GM18498 (cell line): ENCODE measurements around the gene TNNT3.

Experiments used
- ATAC-seq: cut with Tn5 transposase; IDR thresholded peaks from one replicate; pipeline ENCODE4 v1.9.1; 2021; ENCODE audit warnings: mild to moderate bottlenecking, moderate library complexity; ENCODE audit not compliant: unreplicated experiment

The TNNT3 gene

DNA sequence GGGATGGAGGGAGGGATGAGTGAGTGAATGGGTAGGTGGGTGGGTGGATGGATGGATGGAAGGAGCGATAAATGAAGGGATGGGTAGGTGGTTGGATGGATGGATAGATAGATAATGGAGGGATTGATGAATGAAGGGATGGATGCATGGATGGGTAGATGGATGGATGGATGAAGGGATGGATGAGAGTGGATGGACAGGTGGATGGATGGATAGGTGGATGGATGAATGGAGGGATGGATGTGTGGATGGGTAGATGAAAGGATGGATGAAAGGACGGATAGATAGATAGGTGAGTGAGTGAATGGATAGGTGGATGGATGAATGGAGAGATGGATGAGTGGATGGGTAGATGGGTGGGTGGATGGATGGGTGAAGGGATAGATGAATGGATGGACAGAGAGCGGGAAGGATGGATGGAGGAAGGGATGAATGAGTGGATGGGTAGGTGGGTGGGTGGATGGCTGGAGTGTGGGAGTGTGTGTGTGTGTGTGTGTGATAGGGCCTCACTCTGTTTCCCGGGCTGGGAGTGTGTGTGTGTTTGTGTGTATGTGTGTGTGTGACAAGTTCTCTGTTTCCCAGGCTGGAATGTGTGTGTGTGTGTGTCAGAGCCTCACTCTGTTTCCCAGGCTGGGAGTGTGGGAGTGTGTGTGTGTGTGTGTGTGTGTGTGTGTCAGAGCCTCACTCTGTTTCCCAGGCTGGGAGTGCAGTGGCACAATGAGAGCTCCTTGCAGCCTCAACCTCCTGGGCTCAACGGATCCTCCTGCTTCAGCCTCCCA, 25.7 kb upstream of the TNNT3 start:
- ATAC-seq, result no peak

DNA sequence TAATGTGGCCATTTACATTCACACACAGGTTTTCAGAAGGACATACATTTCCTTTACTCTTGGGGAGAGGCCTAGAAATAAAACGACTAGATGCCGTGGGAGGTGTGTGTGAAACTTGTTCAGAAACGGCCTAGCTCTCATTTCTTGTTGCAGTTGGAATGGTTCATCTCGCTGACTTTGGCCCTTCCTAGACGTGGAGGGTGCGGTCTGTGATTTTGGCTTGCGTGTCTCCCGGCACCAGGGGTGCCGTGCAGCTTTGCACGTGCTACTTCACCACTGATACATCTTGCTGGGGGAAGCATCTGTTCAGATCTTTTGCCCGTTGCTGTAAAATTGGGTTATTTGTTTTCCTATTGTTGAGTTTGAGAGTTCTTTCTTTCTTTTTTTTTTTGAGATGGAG, 24.7 kb upstream of the TNNT3 start:
- ATAC-seq, result no peak

DNA sequence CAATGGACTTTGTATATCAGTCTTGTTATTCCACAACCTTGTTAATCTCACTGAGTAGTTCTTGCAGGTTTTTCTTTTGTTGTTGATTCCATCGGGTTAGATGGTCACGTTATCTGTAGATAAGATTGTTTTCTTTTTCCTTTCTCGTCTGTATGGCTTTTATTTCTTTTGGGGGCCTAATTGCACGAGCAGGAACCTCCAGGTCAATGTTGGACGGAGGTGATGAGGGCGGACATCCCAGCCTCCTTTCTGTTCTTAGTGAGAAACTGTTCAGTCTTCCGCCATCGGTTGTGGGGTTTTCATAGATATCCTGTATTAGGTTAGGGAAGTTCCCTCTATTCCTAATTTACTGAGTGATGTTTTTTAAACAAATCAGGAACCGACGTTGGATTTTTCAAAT, 23.0 kb upstream of the TNNT3 start:
- no peak for ATAC-seq

DNA sequence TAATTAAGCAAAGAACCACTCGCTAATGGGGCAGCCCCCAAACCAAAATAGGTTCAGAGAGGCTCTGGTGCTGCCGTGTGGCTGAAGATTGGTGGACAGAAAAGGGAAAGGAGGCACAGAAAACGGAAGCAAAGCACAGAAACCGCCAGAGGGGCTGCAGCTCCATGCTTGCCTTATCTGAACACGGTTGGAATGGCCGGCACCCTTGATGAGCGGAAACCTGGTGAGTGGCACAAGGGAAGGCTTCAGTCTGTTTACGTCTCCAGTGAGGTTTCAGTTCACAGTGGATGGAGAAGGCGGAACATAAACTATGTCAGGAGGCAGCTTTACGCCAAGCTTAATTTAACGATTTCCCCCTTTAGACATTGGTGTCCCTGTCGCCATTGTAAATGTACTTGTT, 22.6 kb upstream of the TNNT3 start:
- no peak for ATAC-seq

DNA sequence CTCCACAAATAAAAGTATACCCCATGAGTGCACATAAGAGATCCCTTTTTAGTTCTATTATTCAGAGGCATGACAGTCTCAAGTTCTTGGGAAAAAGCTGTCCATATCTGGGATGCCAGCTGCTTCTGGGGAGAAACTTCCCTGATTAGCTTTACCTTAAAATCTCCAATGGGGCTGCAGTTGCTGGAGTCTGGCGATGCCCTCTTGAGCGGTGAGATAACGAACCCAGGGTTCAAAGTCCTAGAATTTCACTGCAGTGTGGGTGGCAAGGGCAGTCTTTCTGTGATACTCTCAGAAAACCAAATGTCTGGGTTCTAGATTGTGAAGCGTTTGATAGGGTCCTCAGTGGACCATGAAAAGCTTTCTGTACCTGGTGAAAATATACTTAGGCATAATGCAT, 20.4 kb upstream of the TNNT3 start:
- no peak for ATAC-seq

DNA sequence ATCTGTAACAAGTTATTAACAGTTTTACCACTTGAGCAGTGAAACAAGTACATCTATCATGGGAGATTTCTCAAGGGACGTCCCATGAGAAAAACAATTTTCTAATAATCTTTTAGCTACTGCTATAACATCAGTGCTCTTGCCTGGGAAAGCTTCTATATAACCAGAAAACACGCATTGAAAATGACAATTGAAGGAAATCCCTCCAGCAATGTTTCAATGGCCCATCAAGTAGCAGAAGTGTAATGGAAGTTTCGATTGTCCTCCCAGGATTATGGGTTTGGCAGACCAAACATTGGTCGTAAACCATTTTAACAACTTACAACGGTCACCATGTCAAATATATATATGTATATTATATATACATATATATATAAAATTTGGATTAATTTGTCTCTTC, 19.8 kb upstream of the TNNT3 start:
- ATAC-seq, result no peak

DNA sequence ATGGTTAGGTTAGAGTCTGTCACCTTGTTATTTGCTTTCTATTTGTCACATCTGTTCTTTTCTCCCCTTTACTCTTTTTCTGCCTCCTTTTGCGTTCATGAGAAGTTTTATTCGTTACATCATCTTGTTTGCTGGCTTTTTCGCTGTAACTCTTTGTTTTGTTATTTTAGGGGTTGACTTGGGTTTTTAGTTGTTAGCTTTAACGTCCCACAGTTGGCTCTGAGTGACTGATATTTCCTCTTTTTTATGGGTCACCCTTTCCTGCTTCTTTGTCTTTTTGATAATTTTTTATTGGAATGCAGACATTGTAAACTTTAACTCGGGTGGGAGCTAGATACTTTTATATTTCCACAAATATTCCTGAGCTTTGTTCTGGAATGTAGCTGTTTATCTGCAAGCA, 13.3 kb upstream of the TNNT3 start:
- no peak for ATAC-seq

DNA sequence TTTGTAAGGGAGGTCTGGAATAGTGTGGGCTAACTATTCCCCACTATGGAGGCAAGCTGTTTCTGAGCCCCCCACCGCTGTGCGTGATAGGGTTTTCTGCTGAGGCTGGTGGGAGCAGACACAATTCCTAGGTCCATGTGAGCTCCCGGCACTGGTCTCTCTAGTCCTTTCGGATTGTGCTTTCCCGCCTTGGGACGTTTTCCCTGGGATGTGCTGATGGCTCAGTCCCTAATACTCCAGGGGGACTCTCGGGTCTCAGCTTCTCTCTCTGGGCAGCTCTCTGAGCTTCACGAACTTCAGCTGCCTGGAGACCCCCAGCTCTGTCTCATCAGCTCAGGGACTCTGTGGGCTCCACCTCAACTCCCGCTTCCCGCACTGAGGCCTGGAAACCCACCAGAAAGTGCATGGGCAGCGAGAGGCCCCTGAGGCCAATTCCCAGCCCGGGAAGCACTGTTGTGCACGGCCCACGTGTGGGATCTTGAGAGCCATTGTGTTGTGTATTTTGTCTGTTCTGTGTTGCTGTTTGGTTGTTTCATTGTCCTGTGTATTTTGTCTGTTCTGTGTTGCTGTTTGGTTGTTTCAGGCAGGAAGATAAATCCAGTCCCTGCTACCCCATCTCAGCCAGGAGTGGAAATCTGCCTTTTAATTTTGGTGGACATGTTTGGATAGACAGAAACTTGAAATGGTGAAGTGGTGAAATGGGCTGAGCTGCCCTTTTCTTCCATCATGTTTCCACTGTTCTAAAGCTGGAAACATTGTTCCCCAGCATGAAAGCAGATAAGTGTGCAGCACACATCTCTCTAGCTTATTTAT, 12.7 kb upstream of the TNNT3 start:
- ATAC-seq, result no peak

DNA sequence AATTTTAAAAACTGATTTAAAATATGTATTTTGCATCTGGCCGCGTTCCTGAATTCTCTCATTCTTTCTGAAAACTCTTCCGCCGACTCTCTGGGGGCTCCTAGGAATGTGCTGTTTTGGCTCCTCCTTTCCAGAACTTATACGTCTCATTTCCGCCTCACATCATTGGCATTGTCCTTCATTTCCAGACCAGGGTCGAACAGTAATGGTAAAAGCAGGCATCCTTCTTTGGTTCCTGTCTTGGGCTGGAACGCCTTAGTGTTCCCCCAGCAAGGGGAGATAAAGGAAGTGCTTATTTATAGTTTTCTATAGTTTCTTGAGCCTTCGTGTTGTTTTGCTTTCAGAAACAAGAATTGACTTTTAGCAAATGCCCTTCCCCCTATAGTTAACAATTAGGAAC, 10.9 kb upstream of the TNNT3 start:
- ATAC-seq, result no peak

DNA sequence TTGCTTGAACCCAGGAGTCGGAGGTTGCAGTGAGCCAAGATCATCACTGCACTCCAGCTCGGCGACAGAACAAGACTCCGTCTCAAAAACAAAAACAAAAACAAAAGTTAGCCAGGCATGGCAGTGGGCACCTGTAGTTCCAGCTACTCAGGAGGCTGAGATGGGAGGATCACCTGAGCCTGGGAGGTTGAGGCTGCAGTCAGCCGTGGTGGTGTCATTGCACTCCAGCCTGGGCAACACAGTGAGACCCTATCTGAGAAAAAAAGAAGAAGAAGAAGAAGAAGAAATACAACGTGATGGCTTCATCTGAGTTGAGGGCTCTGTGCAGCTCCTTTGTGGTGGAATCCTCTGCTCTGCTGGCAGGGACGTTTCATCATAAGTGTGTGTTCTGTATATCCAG, 10.0 kb upstream of the TNNT3 start:
- ATAC-seq, result no peak

DNA sequence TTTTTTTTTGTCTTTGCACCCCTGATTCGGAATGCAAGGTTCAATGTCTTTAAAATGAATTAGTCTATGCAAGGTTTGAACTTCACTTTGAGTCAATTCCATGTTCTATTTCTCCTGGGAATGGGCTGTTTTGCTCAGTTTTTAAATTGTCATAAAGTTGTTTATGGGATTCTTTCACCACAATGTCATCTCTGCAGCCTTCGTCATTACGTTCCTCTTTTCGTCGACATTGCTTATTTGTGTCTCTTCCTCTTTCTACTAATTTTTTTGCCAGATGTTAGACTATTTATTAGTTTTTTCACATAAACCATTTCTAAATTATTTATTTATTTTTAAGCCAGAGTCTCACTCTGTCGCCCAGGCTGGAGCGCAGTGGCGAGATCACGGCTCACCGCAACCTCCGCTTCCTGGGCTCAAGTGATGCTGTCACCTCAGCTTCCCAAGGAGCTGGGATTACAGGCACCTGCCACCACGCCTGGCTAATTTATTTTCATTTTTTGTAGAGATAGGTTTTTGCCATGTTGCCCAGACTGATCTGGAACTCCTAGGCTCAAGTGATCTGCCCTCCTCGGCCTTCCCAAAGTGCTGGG, 7.1 kb upstream of the TNNT3 start:
- no peak for ATAC-seq

DNA sequence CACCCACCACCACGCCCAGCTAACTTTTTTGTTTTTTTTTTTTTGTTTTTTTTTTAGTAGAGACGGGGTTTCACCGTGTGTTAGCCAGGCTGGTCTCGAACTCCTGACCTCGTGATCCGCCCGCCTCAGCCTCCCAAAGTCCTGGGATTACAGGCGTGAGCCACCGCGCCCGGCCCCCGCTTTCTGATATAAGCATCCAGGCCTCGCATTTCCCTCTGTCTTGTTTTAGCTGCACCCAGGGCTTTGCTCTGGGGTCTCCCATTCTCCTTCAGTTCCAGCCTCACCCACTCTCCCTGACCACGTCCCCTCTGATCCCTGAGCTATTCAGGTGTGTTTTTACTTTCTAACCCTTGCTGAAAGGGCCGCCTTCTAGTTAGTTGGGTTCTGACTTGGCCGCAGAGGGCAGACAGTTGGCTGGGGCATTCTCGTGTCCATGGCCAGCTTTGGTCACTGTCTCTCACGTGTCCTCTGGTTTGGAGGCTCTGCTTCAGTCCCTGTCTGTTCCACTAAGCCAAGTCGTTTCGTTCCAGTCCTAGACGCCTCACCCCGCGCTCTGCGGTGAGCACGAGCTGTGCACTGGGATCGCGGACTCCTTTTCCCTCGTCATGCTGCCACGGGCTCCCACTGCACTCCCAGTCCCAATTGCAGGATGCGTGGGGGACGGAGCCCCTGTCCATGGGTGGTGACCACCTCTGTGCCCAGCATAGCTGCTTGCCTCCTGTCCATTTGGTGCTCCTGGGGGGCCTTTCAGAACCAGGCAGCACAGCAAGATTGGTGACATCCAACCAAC, 6.0 kb upstream of the TNNT3 start:
- no peak for ATAC-seq

DNA sequence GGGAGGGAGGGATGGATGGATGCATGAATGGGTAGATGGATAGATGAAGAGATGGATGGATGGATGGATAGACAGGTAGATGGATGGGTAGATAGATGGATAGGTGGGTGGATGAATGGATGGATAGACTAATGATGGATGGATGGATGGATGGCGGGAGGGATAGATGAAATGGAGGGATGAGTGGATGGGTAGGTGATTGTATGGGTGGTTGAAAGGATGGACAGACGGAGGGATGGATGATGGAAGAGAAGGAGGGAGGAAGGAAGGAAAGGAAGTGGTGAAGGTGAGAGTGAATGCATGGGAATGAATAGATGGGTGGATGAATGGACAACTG, 3.7 kb upstream of the TNNT3 start:
- ATAC-seq, result no peak

DNA sequence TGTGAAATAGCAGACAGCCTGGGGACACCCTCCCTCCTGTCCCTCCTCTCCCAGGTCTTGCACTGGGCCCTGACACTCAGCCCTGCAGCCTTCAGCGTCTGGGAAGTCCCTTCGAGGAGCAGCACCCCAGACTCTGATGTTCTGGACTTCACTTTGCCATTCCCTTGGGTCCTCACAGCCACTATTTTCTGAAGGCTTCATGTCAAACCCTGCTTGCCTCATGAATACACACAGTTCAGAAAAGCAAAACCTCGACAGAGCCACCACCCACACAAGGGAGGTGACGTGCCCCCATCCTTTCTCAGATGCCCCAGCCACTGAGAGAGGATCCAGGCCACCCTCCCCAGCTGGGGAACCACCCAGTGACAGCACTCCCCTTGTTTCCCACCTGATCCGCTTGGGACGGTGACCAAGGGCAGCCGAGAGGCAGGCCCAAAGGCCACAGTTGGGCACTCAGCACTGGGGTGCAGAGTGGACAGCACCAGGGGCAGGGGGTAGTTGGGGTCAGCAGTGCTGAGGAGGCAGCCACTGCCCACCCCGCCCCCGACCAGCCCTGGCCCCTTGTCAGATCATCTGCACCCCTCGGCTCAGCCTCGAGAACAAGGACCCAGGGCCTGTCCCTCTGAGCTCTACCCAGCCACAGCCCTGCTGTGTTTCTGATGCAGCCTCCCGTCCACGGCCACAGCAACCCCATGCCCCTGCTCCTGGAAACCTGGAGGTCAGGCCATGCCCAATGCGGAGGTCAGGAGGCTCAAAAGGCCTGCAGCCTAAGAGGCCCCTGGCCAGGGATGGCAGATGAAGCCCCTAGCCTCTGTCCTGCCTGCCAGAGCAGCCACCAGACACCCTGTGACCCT, 3.1 kb upstream of the TNNT3 start:
- no peak for ATAC-seq

DNA sequence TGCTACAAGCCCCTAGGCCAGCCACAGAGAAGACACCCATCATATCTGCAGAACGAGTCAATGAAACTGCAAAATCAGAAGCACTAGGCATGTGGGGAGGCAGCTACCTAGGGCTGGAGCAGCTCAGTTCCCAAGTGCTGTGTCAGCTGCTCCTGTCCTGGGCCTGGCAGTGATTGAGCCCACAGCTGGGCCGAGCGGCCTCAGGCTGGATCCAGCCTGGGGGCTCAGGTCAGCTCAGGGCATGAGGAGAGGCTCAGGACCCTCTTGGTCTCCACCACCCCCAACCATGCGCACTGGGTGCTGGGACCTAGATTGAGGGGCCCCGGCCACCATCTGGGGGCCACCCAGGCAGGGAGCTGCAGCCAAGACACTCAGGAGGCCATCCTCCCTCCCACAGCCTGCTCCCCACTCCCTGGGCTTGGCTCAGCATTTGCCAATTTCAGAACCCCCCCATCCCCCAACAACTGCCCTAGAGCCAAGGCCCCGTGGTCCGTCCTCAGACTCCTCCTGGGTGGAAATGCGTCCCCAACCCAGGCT, 2.4 kb upstream of the TNNT3 start:
- ATAC-seq, result no peak

DNA sequence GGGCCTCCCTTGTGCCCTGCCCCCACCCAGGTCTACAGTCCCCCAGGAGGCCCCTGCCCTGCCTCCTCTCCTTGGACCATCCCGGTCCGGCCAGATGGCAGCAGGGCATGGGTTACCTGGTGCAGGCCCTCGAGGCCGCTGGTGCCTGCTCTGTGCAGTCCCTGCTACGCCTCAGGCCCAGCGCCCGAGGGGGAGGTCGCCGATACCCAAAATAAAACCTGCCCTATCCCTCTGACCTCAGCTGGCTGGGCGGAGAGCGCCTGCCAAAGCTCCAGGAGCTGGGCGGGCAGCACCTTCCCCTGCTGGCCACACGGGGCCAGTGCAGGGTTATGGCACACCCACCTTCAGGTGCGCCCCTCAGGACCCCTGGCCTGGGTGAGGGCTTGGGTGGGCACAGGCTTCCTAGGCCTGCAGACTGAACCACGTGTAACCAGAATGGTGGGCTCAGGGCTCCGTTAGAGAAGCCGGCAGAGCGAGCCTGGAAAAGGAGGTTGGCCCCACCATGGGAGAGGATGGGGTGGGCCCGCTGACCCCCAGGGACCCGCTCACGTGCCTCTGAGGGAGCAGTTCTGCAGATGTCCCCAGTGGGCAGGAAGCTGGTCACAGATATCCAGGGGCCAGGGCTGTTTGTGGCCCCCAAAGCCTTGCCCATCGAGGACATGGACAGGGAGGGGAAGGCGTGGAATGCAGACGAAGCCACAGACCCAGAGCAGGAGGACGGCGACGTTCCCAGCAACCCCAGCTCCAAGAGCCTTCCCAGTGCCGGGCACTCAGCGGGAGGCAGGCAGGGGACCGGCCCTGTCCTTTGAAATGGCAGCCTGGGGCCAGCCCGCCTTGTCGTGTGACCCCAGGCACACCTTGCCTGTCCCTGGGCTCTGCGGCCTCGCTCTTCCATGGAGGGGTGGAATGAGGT, 1.7 kb upstream of the TNNT3 start:
- no peak for ATAC-seq

DNA sequence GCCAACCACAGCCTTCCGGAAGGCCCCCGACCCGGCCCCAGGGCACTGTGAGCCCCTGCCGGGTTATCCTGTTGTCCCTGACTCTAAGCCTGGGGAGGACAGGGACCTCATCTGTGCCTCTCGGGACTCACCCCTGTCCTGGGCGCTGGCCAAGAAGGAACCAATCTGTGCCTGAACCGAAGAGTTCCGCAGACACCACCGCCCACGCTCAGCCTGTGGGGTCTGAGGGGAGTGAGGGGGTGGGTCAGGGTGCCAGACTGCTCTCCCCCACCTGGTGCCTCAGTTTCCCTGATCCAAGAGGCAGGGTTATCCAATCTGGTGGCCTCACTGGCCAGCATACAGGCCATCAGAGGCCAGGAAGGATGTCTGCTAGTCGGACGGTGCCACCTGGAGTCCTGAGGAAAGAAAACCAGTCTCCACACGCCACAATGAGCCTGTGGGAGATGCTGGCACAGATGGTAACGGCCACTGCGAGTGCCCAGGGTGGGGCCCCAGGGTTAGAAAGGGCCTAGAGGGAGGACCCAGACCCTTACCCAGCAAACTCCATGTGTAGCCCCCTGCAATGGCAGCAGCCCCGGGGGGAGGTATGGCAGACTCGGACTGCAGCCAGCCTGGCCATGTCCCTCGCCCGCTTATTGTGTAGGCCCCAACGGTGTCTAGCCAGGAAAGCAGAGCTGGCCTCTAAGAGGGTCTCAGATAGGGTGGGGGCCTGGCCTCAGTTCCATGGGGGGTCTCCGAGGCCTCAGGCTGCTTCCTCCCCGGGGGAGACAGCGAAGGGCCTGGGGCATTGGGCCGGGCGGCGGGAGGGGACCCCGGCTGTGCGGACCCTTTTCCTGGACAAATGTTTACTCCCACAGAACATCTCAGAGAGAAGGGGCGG, 827 bp upstream of the TNNT3 start:
- no peak for ATAC-seq
